HCT116 (cell line): ENCODE measurements around the gene KLHDC10.

Experiments
- POLR2A ChIP-seq: IDR thresholded peaks from 2 replicates; pipeline ENCODE4 v1.7.0; 2011; ENCODE audit warnings: borderline replicate concordance; ENCODE audit not compliant: insufficient read depth, insufficient read length; ENCODE audit errors: extremely low read depth
- YY1 ChIP-seq: IDR thresholded peaks from 2 replicates; pipeline ENCODE4 v1.6.1; 2011; ENCODE audit warnings: low read length, low read depth, moderate library complexity, mild to moderate bottlenecking; ENCODE audit not compliant: insufficient replicate concordance; ENCODE audit errors: extremely low read depth

DNA sequence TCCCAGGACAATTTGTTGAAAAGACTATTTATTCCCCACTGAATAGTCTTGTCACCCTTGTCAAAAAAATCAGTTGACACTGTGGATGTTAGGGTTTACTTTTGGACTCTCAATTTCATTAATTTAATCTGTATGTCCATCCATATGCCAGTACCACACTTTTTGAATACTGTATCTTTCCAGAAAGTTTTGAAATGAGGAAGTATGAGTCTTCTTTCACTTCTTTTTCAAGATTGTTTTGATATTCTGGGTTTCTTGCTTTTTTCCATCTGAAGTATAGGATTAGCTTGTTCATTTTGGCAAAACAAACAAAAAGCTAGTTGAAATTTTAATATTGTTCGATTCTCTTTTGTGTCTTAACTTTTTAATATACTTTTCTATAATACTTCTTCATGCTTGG is 21.7 kb downstream of the KLHDC10 start:
- TF ChIP-seq YY1, result no peak
- no peak for TF ChIP-seq POLR2A
